H1 (cell line): ENCODE measurements around the gene USH1G. TPM values are rescaled to one million over a fixed set of nuclear protein-coding genes. Genes with fewer than 3 reads are reported as not detected.
A peak's percentile ranks its signal among the peaks of the same experiment; 100 is the strongest.

Experiments
- CTCF ChIA-PET: fragments of 300-600 bp; sonication (Branson Sonifier 250); formaldehyde crosslinking; loops from one replicate; lab custom pipeline; 2021; ENCODE audit not compliant: partially characterized antibody; lab: Charles Lee
- POLR2A ChIA-PET: fragments of 300-600 bp; sonication (Branson Sonifier 250); formaldehyde crosslinking; loops from one replicate; lab custom pipeline; 2021; ENCODE audit warnings: inconsistent platforms; ENCODE audit not compliant: partially characterized antibody; lab: Charles Lee
- DNase-seq, 2 experiments: peaks; one replicate each; pipeline versions ENCODE4 v3.0.0 to v3.0.0-alpha.2; 2010 to 2022; ENCODE audit warnings: low spot score in 2 of 2, low read depth in 1 of 2, mixed read lengths in 1 of 2
- FAIRE-seq: peaks from 2 replicates; lab custom pipeline; 2011; peaks lifted over from hg19 to GRCh38; lab: Jason Lieb, UNC
- H2AFZ ChIP-seq: 2 replicates; pipeline ENCODE4 v1.8.1; 2012; ENCODE audit warnings: low read length, inconsistent platforms
- H2AK5ac ChIP-seq: 2 replicates; pipeline ENCODE4 v1.6.1; 2013; ENCODE audit warnings: low read depth, low read length
- H2BK120ac ChIP-seq: replicated peaks from 2 replicates; pipeline ENCODE3; 2013; ENCODE audit warnings: low read depth, low read length, inconsistent platforms
- H2BK12ac ChIP-seq: 2 replicates; pipeline ENCODE4 v1.6.1; 2013; ENCODE audit warnings: low read depth, low read length
- H2BK15ac ChIP-seq: 2 replicates; pipeline ENCODE4 v1.6.1; 2013; ENCODE audit warnings: low read length
- H2BK20ac ChIP-seq: 2 replicates; pipeline ENCODE4 v1.6.1; 2013; ENCODE audit warnings: low read length
- H2BK5ac ChIP-seq: 2 replicates; pipeline ENCODE4 v1.6.1; 2013; ENCODE audit warnings: low read depth, low read length
- H3K14ac ChIP-seq: 2 replicates; pipeline ENCODE4 v1.6.1; 2013; ENCODE audit warnings: inconsistent platforms; ENCODE audit not compliant: insufficient read length
- H3K18ac ChIP-seq: 2 replicates; pipeline ENCODE4 v1.6.1; 2013; ENCODE audit warnings: low read length; ENCODE audit errors: extremely low read depth
- H3K23ac ChIP-seq: 2 replicates; pipeline ENCODE4 v1.6.1; 2013; ENCODE audit warnings: inconsistent platforms; ENCODE audit not compliant: insufficient read length
- H3K23me2 ChIP-seq: 2 replicates; pipeline ENCODE4 v1.6.1; 2013; ENCODE audit warnings: low read depth, low read length
- H3K27ac ChIP-seq: 2 replicates; pipeline ENCODE4 v1.6.1; 2011; ENCODE audit warnings: low read depth, low read length, inconsistent platforms
- H3K27me3 ChIP-seq, 4 experiments: replicated peaks in 1 of 4; 1 replicate in 1 of 4; 2 replicates in 3 of 4; pipeline versions ENCODE4 v1.6.1 to v1.8.1; 2011 to 2013; ENCODE audit warnings: low read length in 3 of 4, mild to moderate bottlenecking in 3 of 4, inconsistent platforms in 2 of 4, mixed read lengths in 2 of 4, moderate library complexity in 1 of 4; ENCODE audit not compliant: control insufficient read depth in 3 of 4, insufficient read depth in 3 of 4; ENCODE audit errors: extremely low read depth in 1 of 4
- H3K36me3 ChIP-seq, 4 experiments: 2 replicates each; pipeline versions ENCODE4 v1.6.1 to v1.8.1; 2011 to 2013; ENCODE audit warnings: mild to moderate bottlenecking in 4 of 4, low read length in 3 of 4, moderate library complexity in 2 of 4, control low read depth in 1 of 4, inconsistent platforms in 1 of 4; ENCODE audit not compliant: insufficient read depth in 4 of 4, control insufficient read depth in 2 of 4
- H3K4ac ChIP-seq: replicated peaks from 2 replicates; pipeline ENCODE3; 2013; ENCODE audit warnings: low read length, low read depth, mixed read lengths, inconsistent platforms; ENCODE audit not compliant: insufficient read length
- H3K4me1 ChIP-seq, 4 experiments: replicated peaks in 1 of 4; 1 replicate in 1 of 4; 2 replicates in 3 of 4; pipeline versions ENCODE4 v1.6.1 to v1.8.1; 2011 to 2013; ENCODE audit warnings: low read length in 3 of 4, inconsistent platforms in 2 of 4, mixed read lengths in 1 of 4; ENCODE audit not compliant: insufficient read depth in 4 of 4, control insufficient read depth in 3 of 4
- H3K4me2 ChIP-seq, 2 experiments: 2 replicates each; pipeline versions ENCODE4 v1.6.1 to v1.8.1; 2011 to 2013; ENCODE audit warnings: low read depth in 2 of 2, low read length in 2 of 2, control low read depth in 1 of 2, inconsistent platforms in 1 of 2, mild to moderate bottlenecking in 1 of 2; ENCODE audit not compliant: insufficient read depth in 1 of 2
- H3K4me3 ChIP-seq, 4 experiments: fragments of 200-600, 300-600 bp in 1 of 4; sonication (generic), shearing (Covaris generic), sonication (Bioruptor Twin) in 1 of 4; 2 replicates each; pipeline versions ENCODE4 v1.5.1 to v1.8.1; 2011 to 2016; ENCODE audit warnings: low read length in 4 of 4, low read depth in 3 of 4, control low read depth in 2 of 4, inconsistent platforms in 2 of 4, mild to moderate bottlenecking in 2 of 4, mixed read lengths in 1 of 4, moderate library complexity in 1 of 4; ENCODE audit not compliant: insufficient read depth in 2 of 4; ENCODE audit errors: extremely low read depth in 1 of 4
- H3K56ac ChIP-seq: replicated peaks from 2 replicates; pipeline ENCODE3; 2013; ENCODE audit warnings: low read depth, mild to moderate bottlenecking, mixed read lengths, low read length, inconsistent platforms; ENCODE audit not compliant: insufficient read length
- H3K79me1 ChIP-seq: 2 replicates; pipeline ENCODE4 v1.6.1; 2013; ENCODE audit warnings: low read depth, low read length, control low read depth
- H3K79me2 ChIP-seq, 2 experiments: 2 replicates each; pipeline versions ENCODE4 v1.6.1 to v1.8.1; 2012 to 2013; ENCODE audit warnings: low read length in 2 of 2, mild to moderate bottlenecking in 2 of 2, inconsistent platforms in 1 of 2; ENCODE audit not compliant: insufficient read depth in 2 of 2, control insufficient read depth in 1 of 2
- H3K9ac ChIP-seq, 4 experiments: replicated peaks in 1 of 4; 1 replicate in 1 of 4; 2 replicates in 3 of 4; pipeline versions ENCODE4 v1.6.1 to v1.8.1; 2011 to 2013; ENCODE audit warnings: low read depth in 3 of 4, low read length in 3 of 4, control low read depth in 2 of 4, mild to moderate bottlenecking in 2 of 4, moderate library complexity in 2 of 4, inconsistent platforms in 1 of 4; ENCODE audit errors: extremely low read depth in 1 of 4
- H3K9me3 ChIP-seq, 2 experiments: 2 replicates each; pipeline versions ENCODE4 v1.6.1 to v1.8.1; 2012 to 2013; ENCODE audit warnings: mild to moderate bottlenecking in 2 of 2, moderate library complexity in 2 of 2, control low read depth in 1 of 2, inconsistent platforms in 1 of 2, low read depth in 1 of 2, low read length in 1 of 2, mixed read lengths in 1 of 2; ENCODE audit not compliant: insufficient read depth in 2 of 2
- H4K20me1 ChIP-seq, 2 experiments: replicated peaks in 1 of 2; 2 replicates each; pipeline versions ENCODE3 to v1.8.1; 2011 to 2013; ENCODE audit warnings: inconsistent platforms in 2 of 2, low read length in 2 of 2, mild to moderate bottlenecking in 1 of 2; ENCODE audit not compliant: insufficient read depth in 2 of 2, control insufficient read depth in 1 of 2
- H4K5ac ChIP-seq: 2 replicates; pipeline ENCODE4 v1.6.1; 2013; ENCODE audit warnings: low read length, low read depth, mixed read lengths, inconsistent platforms; ENCODE audit not compliant: insufficient read length
- H4K8ac ChIP-seq: 2 replicates; pipeline ENCODE4 v1.8.0; 2013; ENCODE audit warnings: mild to moderate bottlenecking, moderate library complexity, low read length, inconsistent platforms; ENCODE audit not compliant: insufficient read depth; ENCODE audit errors: extremely low read depth
- H4K91ac ChIP-seq: replicated peaks from 2 replicates; pipeline ENCODE3; 2013; ENCODE audit warnings: low read length, mixed read lengths, inconsistent platforms; ENCODE audit not compliant: insufficient read length
- EZH2 ChIP-seq: fragments of 200-600 bp; sonication (generic); IDR thresholded peaks from 2 replicates; pipeline ENCODE4 v1.7.1; 2012; ENCODE audit warnings: low read depth, mild to moderate bottlenecking, moderate library complexity, low read length, inconsistent platforms; ENCODE audit not compliant: severe bottlenecking
- GTF2F1 ChIP-seq: IDR thresholded peaks from 2 replicates; pipeline ENCODE4 v1.6.1; 2012; ENCODE audit warnings: low read depth, low read length, improper control_type of control experiment, borderline replicate concordance
- KDM4A ChIP-seq: IDR thresholded peaks from one replicate; pipeline ENCODE4 v1.7.1; 2012; ENCODE audit warnings: low read depth, mild to moderate bottlenecking, moderate library complexity, low read length, inconsistent platforms; ENCODE audit not compliant: severe bottlenecking
- PHF8 ChIP-seq: fragments of 200-600 bp; sonication (generic); conservative IDR thresholded peaks from 2 replicates; pipeline ENCODE4 v1.7.1; 2012; ENCODE audit warnings: low read depth, mild to moderate bottlenecking, inconsistent platforms, low read length, moderate library complexity
- RNF2 ChIP-seq: fragments of 200-900, 300-1000 bp; sonication (generic); IDR thresholded peaks from 2 replicates; pipeline ENCODE4 v1.7.1; 2016; ENCODE audit warnings: borderline replicate concordance, low read depth, mild to moderate bottlenecking, antibody characterized with exemption, low read length; ENCODE audit not compliant: poor library complexity, severe bottlenecking; ENCODE audit errors: missing control alignments
- SUZ12 ChIP-seq: fragments of 200-600 bp; sonication (generic); IDR thresholded peaks from 2 replicates; pipeline ENCODE4 v1.6.1; 2012; ENCODE audit warnings: mild to moderate bottlenecking, inconsistent platforms, low read length, moderate library complexity, mixed read lengths
- WGBS, 2 experiments: shearing (Covaris generic) in 1 of 2; methylation state at CpG; one replicate each; pipeline versions ENCODE4 v1.1.6 to v1.1.7; 2013 to 2015; ENCODE audit warnings: low lambda C conversion rate in 2 of 2, mixed read lengths in 2 of 2, inconsistent platforms in 1 of 2, low coverage in 1 of 2, missing lambda C conversion rate in 1 of 2; ENCODE audit not compliant: insufficient replicate concordance in 2 of 2, insufficient coverage in 1 of 2, insufficient read length in 1 of 2; ENCODE audit errors: extremely low coverage in 1 of 2, missing lambda C conversion rate in 1 of 2; 5-methylcytosine and 5-hydroxymethylcytosine counted together
- polyA plus RNA-seq, 7 experiments: library from polyadenylated mRNA; depleted of rRNA in 3 of 7; stranded (reverse) in 5 of 7; unstranded in 2 of 7; fragments of >200 nt in 5 of 7; fragments of 200-250 nt in 2 of 7; gene quantifications; 1 replicate in 5 of 7; 2 replicates in 1 of 7; 4 replicates in 1 of 7; pipeline versions ENCODE4 v1.2.1 to v1.2.3, GENCODE V29; 2011 to 2013; ENCODE audit warnings: missing spikeins in 2 of 7, mixed read lengths in 2 of 7
- total RNA-seq: library from RNA; stranded (reverse); fragmentation: NEBNext Ultra II Directional; extraction: Animal tissue kit (Norgen Biotek cat#: 25700); gene quantifications from 2 replicates; pipeline ENCODE4 v1.2.1, GENCODE V29; 2021
- TF ChIP-seq, protein P1 (sequence below): IDR thresholded peaks from 2 replicates; pipeline ENCODE4 v1.6.1; 2012; ENCODE audit warnings: inconsistent platforms
- TF ChIP-seq, protein P2 (sequence below): IDR thresholded peaks from 2 replicates; pipeline ENCODE4 v1.6.1; 2012; ENCODE audit warnings: inconsistent platforms

Gene USH1G
- total and polyA plus RNA-seq, 2 of the 8 experiments (the other 6 are each of a cell fraction or from before 2014, with no cell fraction given): 1.6 to 4.3 TPM

DNA sequence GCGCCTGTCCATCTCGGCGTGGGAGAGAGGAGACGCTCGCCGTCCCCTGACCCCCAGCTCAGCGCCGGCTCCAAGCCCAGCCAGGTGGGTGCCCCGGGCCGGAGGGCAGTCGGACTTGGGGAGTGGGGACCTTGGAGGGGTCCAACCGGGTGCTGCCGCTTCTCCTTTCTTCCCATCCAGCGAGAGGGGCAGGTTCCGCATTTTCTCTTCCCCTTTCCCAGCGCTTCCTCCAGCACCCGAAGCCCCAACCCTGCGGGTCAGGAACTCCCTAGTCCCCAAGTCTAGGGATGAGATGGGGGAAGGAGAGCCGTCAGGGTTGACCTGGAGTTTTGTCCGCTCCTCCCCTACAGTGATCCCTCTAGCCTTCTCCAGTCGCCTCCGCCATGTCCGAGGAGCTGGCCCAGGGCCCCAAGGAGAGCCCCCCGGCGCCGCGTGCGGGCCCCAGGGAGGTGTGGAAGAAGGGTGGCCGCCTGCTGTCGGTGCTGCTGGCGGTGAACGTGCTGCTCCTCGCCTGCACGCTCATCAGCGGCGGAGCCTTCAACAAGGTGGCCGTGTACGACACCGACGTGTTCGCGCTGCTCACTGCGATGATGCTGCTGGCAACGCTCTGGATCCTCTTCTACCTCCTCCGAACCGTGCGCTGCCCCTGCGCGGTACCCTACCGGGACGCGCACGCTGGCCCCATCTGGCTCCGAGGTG is 1.3 kb upstream of the USH1G start, which contains the start of gene OTOP2:
Gene OTOP2 (plus strand): TSS at position 24 of the 699 bp plus-strand sequence. CDS start 360 bp downstream, at position 384.
- peak within 1 kb of the TSS; percentile 83 for H3K18ac ChIP-seq
- no peak within 1 kb of the TSS for H2BK5ac ChIP-seq
- H3K23me2 ChIP-seq: peaks cover 9% of the 10 kb centered on the region; the same call in 1 of the 2 replicates
- H3K4me1 ChIP-seq: peaks cover 0 to 19% (median 16%) of the 10 kb centered on the region in 4 experiments; a peak in 6 of 7 replicates
- H4K20me1 ChIP-seq: peaks cover 0 to 5% of the 10 kb centered on the region in 2 experiments
- H3K4me2 ChIP-seq: peak within 1 kb of the TSS; percentile 90 to 92
- DNase-seq (peak in 1 of 2 experiments; percentile 67), FAIRE-seq (no peak)
- no peak within 1 kb of the TSS for H3K27ac ChIP-seq
- H3K9me3 ChIP-seq: no peaks in the 10 kb centered on the region
- H3K14ac ChIP-seq: no peak within 1 kb of the TSS
- H2AK5ac ChIP-seq: no peak within 1 kb of the TSS
- 12% methylated on average over 38 of the region's 54 CpGs; no CpG with 5 or more reads in 1 of the 2 experiments for WGBS, 2 experiments
- H3K79me1 ChIP-seq: no peaks in the 10 kb centered on the region
- H2BK15ac ChIP-seq: no peak within 1 kb of the TSS; the same call in 1 of the 2 replicates
- H3K56ac ChIP-seq: no peak within 1 kb of the TSS
- CTCF ChIA-PET: interaction anchor here (0.6 to 49.9 kb wide), 32 partner anchors 8 to 485 kb away, joined by 3 to 1072 read pairs (median 4); partner anchors contain the start of genes CDR2L, FADS6, FDXR and OTOP3
- no peaks in the 10 kb centered on the region; a peak in 1 of 8 replicates for H3K36me3 ChIP-seq
- H3K4me3 ChIP-seq: peak within 1 kb of the TSS; percentile 33 to 74 (median 36)
- no peak within 1 kb of the TSS for H3K4ac ChIP-seq
- H3K23ac ChIP-seq: no peak within 1 kb of the TSS
- no peak within 1 kb of the TSS for H3K9ac ChIP-seq
- H2AFZ ChIP-seq: peak within 1 kb of the TSS; percentile 26; the same call in 1 of the 2 replicates
- H3K27me3 ChIP-seq: peaks cover 40 to 62% (median 53%) of the 10 kb centered on the region in 4 experiments
- H2BK12ac ChIP-seq: peak within 1 kb of the TSS; percentile 90; the same call in 1 of the 2 replicates
- no peak within 1 kb of the TSS for H2BK120ac ChIP-seq
- H4K5ac ChIP-seq: no peak within 1 kb of the TSS
- H2BK20ac ChIP-seq: no peak within 1 kb of the TSS
- no peaks in the 10 kb centered on the region for H3K79me2 ChIP-seq
- peak; percentile 96 for TF ChIP-seq SUZ12
- no peak for TF ChIP-seq GTF2F1
- no peak for TF ChIP-seq PHF8
- TF ChIP-seq, protein P1, sequence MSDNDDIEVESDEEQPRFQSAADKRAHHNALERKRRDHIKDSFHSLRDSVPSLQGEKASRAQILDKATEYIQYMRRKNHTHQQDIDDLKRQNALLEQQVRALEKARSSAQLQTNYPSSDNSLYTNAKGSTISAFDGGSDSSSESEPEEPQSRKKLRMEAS: 0 out of 2 replicates have a peak, but pooled peaks have one; percentile 35
- peak; percentile 98 for TF ChIP-seq EZH2
- TF ChIP-seq, protein P2, sequence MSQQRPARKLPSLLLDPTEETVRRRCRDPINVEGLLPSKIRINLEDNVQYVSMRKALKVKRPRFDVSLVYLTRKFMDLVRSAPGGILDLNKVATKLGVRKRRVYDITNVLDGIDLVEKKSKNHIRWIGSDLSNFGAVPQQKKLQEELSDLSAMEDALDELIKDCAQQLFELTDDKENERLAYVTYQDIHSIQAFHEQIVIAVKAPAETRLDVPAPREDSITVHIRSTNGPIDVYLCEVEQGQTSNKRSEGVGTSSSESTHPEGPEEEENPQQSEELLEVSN: peak; percentile 24; the same call in 1 of the 2 replicates
- TF ChIP-seq RNF2: peak; percentile 22
- peak; percentile 66 for TF ChIP-seq KDM4A
- TF ChIP-seq, all 59 proteins: peak for 6
- POLR2A ChIA-PET: interaction anchor here (0.6 to 1.7 kb wide), 8 partner anchors 10 to 92 kb away, joined by 3 to 4 read pairs (median 3); no protein-coding TSS in a partner anchor
- H4K91ac ChIP-seq: peak within 1 kb of the TSS; percentile 47
- H4K8ac ChIP-seq: no peak within 1 kb of the TSS; the same call in 1 of the 2 replicates
